NCI-H2196 (cell line): ENCODE measurements around the gene ITPK1.
"Not testable (repeated sequence)": the region's sequence is repeated elsewhere in the genome, so short reads cannot be mapped to it uniquely, and the experiment has no call there.

Experiments
- DNase-seq: peaks from one replicate; lab custom pipeline; 2025; ENCODE audit not compliant: unreplicated experiment; lab: John Stamatoyannopoulos, UW

The ITPK1 gene

GRCh38 chr14:93131257-93131820 lies 15.6 kb upstream of the ITPK1 start:
- not testable (repeated sequence) for DNase-seq

- DNase-seq: no peak
These were observed 13.2 kb upstream of the ITPK1 start for GRCh38 chr14:93128725-93129459.

DNA sequence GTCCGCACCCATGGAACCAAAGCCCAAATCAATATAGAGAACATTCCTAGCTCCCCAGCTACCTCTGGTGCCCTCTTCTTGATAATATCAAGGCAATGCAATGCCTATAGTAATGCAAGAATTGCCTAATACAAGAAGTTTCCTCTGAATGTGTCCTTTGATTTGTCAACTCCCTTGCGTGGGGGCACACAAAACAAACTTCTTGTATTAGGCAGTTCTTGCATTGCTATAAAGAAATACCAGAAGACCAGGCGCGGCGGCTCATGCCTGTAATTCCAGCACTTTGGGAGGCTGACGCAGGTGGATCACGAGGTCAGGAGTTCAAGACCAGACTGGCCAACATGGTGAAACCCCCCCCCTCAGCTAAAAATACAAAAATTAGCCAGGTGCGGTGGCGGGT lies 10.4 kb upstream of the ITPK1 start:
- DNase-seq: no peak

GRCh38 chr14:93122826-93123225 lies 7.1 kb upstream of the ITPK1 start:
- no peak for DNase-seq

GRCh38 chr14:93121030-93121834 lies 5.5 kb upstream of the ITPK1 start:
- no peak for DNase-seq

GRCh38 chr14:93120517-93120916 lies 4.8 kb upstream of the ITPK1 start:
- DNase-seq: no peak

- DNase-seq: no peak
These were observed 1.0 kb upstream of the ITPK1 start for GRCh38 chr14:93116676-93117200.

DNA sequence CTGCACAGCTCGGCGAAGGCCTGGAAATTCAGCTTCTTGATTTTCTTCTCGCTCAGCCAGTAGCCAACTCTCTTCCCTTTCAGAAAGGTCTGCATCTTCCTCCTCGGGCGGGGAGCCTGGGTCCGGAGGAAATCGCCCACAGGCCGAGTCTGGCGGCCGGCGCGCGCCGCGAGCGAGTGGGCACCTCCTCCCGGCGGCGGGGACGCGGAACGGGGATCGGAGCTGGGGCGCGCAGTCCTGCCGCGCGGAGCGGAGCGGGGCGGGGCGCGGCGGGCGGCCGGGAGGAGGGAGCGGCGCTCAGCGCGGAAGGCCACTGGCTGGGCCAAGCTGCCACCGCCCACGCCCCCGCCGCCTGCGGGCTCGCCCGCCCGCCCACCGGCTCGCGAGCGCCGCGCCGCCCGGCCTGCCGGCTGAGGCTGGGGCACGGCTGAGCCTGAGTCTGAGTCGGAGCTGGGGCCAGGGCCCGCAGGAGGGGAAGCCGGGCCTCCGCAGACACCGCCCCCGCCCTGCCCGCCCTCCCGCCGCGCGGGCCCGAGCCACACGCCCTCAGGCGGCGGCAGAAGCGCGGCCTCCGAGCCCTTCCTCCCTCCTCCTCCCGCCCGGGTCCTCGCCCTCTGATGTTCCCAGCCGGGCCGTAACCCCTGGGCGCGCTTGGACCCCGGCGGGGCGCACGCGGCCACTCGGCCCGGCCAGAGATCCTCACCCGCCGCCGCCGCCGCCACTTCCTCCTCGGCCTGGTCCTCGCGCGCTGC lies 480 bp downstream of the ITPK1 start:
- peak; percentile 70 for DNase-seq

DNA sequence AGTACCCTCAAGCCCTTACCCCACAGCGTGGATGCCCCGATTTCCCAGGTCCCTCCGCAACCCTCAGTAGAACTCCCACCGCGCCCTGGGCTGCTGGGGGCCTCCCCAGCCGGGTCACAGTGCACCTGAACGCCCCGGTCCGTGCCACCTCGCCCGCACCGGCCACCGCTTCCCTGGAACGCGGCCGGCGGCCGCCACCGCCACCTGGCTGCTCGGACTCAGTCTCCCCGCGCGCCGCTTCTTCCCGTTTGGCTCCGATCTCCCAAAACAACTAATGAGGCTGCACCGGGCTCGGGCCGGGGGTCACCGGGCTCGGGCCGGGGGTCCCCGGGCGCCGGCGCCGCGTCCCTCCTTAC lies 1.0 kb downstream of the ITPK1 start:
- no peak for DNase-seq

GRCh38 chr14:93114068-93114710 lies 1.5 kb downstream of the ITPK1 start:
- no peak for DNase-seq

DNA sequence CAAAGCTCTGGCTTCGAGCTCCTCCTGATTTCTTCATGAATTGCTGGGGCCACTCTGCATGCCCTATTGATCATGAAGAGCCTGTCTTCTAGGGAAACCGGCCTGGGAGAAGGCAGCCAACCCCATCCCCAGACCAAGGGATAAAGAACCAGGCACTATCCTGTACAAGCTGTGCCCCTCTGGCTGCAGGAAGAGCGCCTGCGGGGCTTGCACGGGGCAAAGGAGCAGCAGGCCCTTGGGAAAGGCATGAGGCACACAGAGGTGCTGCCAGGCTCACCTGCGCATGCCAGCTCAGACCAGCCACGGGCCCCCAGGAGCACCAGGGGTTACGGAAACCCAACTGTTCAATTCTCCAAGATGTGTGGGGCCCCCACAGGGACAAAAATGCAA lies 2.1 kb downstream of the ITPK1 start:
- DNase-seq: no peak

- DNase-seq: peak; percentile 51
These were observed 2.6 kb downstream of the ITPK1 start for GRCh38 chr14:93112891-93113677.

DNA sequence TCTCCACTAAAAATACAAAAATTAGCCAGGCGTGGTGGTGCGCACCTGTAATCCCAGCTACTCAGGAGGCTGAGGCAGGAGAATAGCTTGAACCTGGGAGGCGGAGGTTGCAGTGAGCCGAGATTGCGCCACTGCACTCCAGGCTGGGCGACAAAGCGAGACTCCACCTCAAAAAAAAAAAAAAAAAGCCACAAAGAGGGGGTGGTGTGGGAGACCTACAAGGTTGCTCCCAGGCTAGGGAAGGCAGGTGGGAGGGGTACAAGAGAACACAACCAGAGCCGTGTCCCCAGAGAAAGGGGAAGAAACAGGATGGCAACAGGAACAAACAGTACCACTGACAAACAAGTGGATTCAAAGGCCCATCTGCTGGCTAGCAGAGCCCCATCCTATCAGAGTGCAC lies 4.2 kb downstream of the ITPK1 start:
- DNase-seq: not testable (repeated sequence)

- no peak for DNase-seq
These were observed 4.8 kb downstream of the ITPK1 start for GRCh38 chr14:93110856-93111419.

- DNase-seq: no peak
These were observed 5.9 kb downstream of the ITPK1 start for GRCh38 chr14:93109572-93110481.

- no peak for DNase-seq
These were observed 7.6 kb downstream of the ITPK1 start for GRCh38 chr14:93108105-93108504.

- no peak for DNase-seq
These were observed 8.3 kb downstream of the ITPK1 start for GRCh38 chr14:93107453-93107852.

GRCh38 chr14:93106541-93107156 lies 9.1 kb downstream of the ITPK1 start:
- DNase-seq: no peak
